ENCODE data around the gene WDR33. TPM values are rescaled to one million over a fixed set of nuclear protein-coding genes. Genes with fewer than 3 reads are reported as not detected.

WDR33 gene
- total and polyA plus RNA-seq, 2 of the 13 experiments (the other 11 are each of a cell fraction or from before 2014, with no cell fraction given), result 54.9 to 78.2 TPM

GRCh38 chr2:127753374-127753773, 57.6 kb downstream of the WDR33 start:
- in situ Hi-C loops (cut with HindIII; ENCODE audit: extremely low pct_ligation_motif_present, low pct_unique_long_range_greater_than_20kb) (no loop called here), intact Hi-C loops (cut with micrococcal nuclease; ENCODE audit: unreplicated experiment) (no loop called here)
- ATAC-seq (no peak), FAIRE-seq (no peak), DNase-seq (ENCODE audit: low spot score) (no peak)
- Histone ChIP-seq H3K9me3 (ENCODE audit: low read length) (no peaks in the 10 kb centered on the region), H4K20me1 (ENCODE audit: insufficient read depth, low read length) (no peaks in the 10 kb centered on the region), H3K9ac (ENCODE audit: insufficient read depth, low read depth, low read length) (no peak overlapping the region), H3K36me3 (replicated peaks in 1 of 2; ENCODE audit: control insufficient read depth in 1 of 2, insufficient read depth in 2 of 2, low read length in 2 of 2) (peaks cover 3 to 11% of the 10 kb centered on the region in 2 experiments; a peak in 4 of 5 replicates), H3K27ac (ENCODE audit: extremely low read length, insufficient read depth, low read length) (no peak overlapping the region), H3K79me2 (ENCODE audit: insufficient read depth, low read length) (no peaks in the 10 kb centered on the region), H3K4me3 (replicated peaks in 1 of 3; ENCODE audit: insufficient read depth in 1 of 3, low read depth in 2 of 3, low read length in 3 of 3) (no peak overlapping the region), H2AFZ (ENCODE audit: low read length) (no peak overlapping the region), H3K4me2 (ENCODE audit: low read depth, low read length) (no peak overlapping the region), H3K27me3 (ENCODE audit: control insufficient read depth in 1 of 2, insufficient read depth in 2 of 2, low read length in 2 of 2) (no peaks in the 10 kb centered on the region), H3K4me1 (ENCODE audit: insufficient read depth, low read length) (no peaks in the 10 kb centered on the region)
- TF ChIP-seq, protein P1, sequence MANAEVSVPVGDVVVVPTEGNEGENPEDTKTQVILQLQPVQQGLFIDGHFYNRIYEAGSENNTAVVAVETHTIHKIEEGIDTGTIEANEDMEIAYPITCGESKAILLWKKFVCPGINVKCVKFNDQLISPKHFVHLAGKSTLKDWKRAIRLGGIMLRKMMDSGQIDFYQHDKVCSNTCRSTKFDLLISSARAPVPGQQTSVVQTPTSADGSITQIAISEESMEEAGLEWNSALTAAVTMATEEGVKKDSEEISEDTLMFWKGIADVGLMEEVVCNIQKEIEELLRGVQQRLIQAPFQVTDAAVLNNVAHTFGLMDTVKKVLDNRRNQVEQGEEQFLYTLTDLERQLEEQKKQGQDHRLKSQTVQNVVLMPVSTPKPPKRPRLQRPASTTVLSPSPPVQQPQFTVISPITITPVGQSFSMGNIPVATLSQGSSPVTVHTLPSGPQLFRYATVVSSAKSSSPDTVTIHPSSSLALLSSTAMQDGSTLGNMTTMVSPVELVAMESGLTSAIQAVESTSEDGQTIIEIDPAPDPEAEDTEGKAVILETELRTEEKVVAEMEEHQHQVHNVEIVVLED (CRISPR knock-in tag; IDR thresholded peaks at IDR 0.05; ENCODE audit: borderline replicate concordance), result no peak
- TF ChIP-seq PAXIP1 (CRISPR knock-in tag; conservative IDR thresholded peaks at IDR 0.05) (no peak), ZNF276 (CRISPR knock-in tag; IDR thresholded peaks at IDR 0.05; ENCODE audit: low read depth) (no peak), ZNF746 (CRISPR knock-in tag; IDR thresholded peaks at IDR 0.05) (no peak), NFE2L2 (IDR thresholded peaks at IDR 0.05; ENCODE audit: low read length) (no peak), ZNF7 (CRISPR knock-in tag; IDR thresholded peaks at IDR 0.05) (no peak), ZNF280B (CRISPR knock-in tag; IDR thresholded peaks at IDR 0.05; ENCODE audit: borderline replicate concordance) (no peak), ZNF547 (CRISPR knock-in tag; IDR thresholded peaks at IDR 0.05) (no peak), MIER3 (CRISPR knock-in tag; IDR thresholded peaks at IDR 0.05; ENCODE audit: borderline replicate concordance) (no peak), SALL1 (CRISPR knock-in tag; IDR thresholded peaks at IDR 0.05) (no peak), SMAD1 (CRISPR knock-in tag; IDR thresholded peaks at IDR 0.05; ENCODE audit: borderline replicate concordance, low read depth) (no peak), MEIS1 (CRISPR knock-in tag; IDR thresholded peaks at IDR 0.05; ENCODE audit: borderline replicate concordance) (no peak), HDAC6 (IDR thresholded peaks at IDR 0.05; ENCODE audit: low read depth, low read length) (no peak)
- POLR2A ChIA-PET, result no interaction called here
- CTCF ChIA-PET (ENCODE audit: low intra/inter-chr PET ratio, low total read pairs), result no interaction called here
- no TSS peak for BruUV-seq (replicated peaks)
